ENCODE results near the gene MBD6.
"Not testable (repeated sequence)": the region's sequence is repeated elsewhere in the genome, so short reads cannot be mapped to it uniquely, and the experiment has no call there.

The MBD6 gene

GRCh38 chr12:57490126-57490525 is 32.5 kb upstream of the MBD6 start:
- no peak for DNase-seq

- DNase-seq: no peak
Observed at GRCh38 chr12:57491393-57492280, 31.0 kb upstream of the MBD6 start.

GRCh38 chr12:57495051-57495701 is 27.4 kb upstream of the MBD6 start:
- DNase-seq: not testable (repeated sequence)

- no peak for DNase-seq
Observed at GRCh38 chr12:57496822-57497221, 25.8 kb upstream of the MBD6 start.

GRCh38 chr12:57497223-57498131 is 25.1 kb upstream of the MBD6 start:
- DNase-seq: no peak

- no peak for DNase-seq
Observed at GRCh38 chr12:57498132-57498502, 24.5 kb upstream of the MBD6 start.

- no peak for DNase-seq
Observed at GRCh38 chr12:57498571-57498970, 24.1 kb upstream of the MBD6 start.

GRCh38 chr12:57500213-57500612 is 22.4 kb upstream of the MBD6 start:
- DNase-seq: no peak

GRCh38 chr12:57502311-57502969 is 20.2 kb upstream of the MBD6 start:
- DNase-seq: not testable (repeated sequence)

GRCh38 chr12:57506541-57506940 is 16.1 kb upstream of the MBD6 start:
- not testable (repeated sequence) for DNase-seq

- not testable (repeated sequence) for DNase-seq
Observed at GRCh38 chr12:57507796-57508195, 14.8 kb upstream of the MBD6 start.

GRCh38 chr12:57511161-57511560 is 11.5 kb upstream of the MBD6 start:
- no peak for DNase-seq

GRCh38 chr12:57511588-57512325 is 10.9 kb upstream of the MBD6 start:
- DNase-seq: no peak

GRCh38 chr12:57512665-57513064 is 10.0 kb upstream of the MBD6 start:
- no peak for DNase-seq

GRCh38 chr12:57513266-57513665 is 9.4 kb upstream of the MBD6 start:
- no peak for DNase-seq

- not testable (repeated sequence) for DNase-seq
Observed at GRCh38 chr12:57513677-57514076, 8.9 kb upstream of the MBD6 start.

- not testable (repeated sequence) for DNase-seq
Observed at GRCh38 chr12:57514246-57514645, 8.4 kb upstream of the MBD6 start.

- DNase-seq: peak; percentile 57
Observed at GRCh38 chr12:57514720-57515407, 7.8 kb upstream of the MBD6 start.

GRCh38 chr12:57515408-57515933 is 7.2 kb upstream of the MBD6 start:
- no peak for DNase-seq

GRCh38 chr12:57515934-57516541 is 6.6 kb upstream of the MBD6 start:
- DNase-seq: no peak
